ENCODE measurements around the gene FZD7. TPM values are rescaled to one million over a fixed set of nuclear protein-coding genes. Genes with fewer than 3 reads are reported as not detected.

FZD7 gene
- polyA plus RNA-seq, 1 donor (not counting 4 experiments of a cell fraction or from before 2014, with no cell fraction given): 1.3 TPM

GRCh38 chr2:202014318-202014717 is 19.3 kb upstream of the FZD7 start:
- no peaks in the 10 kb centered on the region for H4K20me1 ChIP-seq (ENCODE audit: control insufficient read depth, extremely low read depth, insufficient read depth, low read length)
- no peak overlapping the region for H3K4me2 ChIP-seq (ENCODE audit: control insufficient read depth, extremely low read depth, insufficient read depth, low read depth, low read length)
- no peak for TF ChIP-seq CTCF (optimal IDR thresholded peaks at IDR 0.05 in 1 of 3, IDR thresholded peaks at IDR 0.05 in 1 of 3, conservative IDR thresholded peaks at IDR 0.05 in 1 of 3; ENCODE audit: extremely low read depth in 1 of 3, insufficient read depth in 2 of 3, low read length in 3 of 3)
- TF ChIP-seq EZH2 (IDR thresholded peaks at IDR 0.05; ENCODE audit: low read length): no peak
- DNase-seq (ENCODE audit: low read depth, low spot score) (no peak), FAIRE-seq (no peak)
- no peaks in the 10 kb centered on the region for H3K4me1 ChIP-seq (ENCODE audit: control insufficient read depth, extremely low read depth, insufficient read depth, low read length)
- no peak overlapping the region for H2AFZ ChIP-seq (ENCODE audit: control insufficient read depth, low read length)
- H3K4me3 ChIP-seq (ENCODE audit: control insufficient read depth in 2 of 3, extremely low read depth in 1 of 3, insufficient read depth in 2 of 3, low read depth in 1 of 3, low read length in 3 of 3): no peak overlapping the region
- H3K27ac ChIP-seq (ENCODE audit: control insufficient read depth, insufficient read depth, low read length): no peak overlapping the region
- no peaks in the 10 kb centered on the region for H3K36me3 ChIP-seq (ENCODE audit: control insufficient read depth in 2 of 2, extremely low read depth in 1 of 2, insufficient read depth in 2 of 2, low read length in 2 of 2)
- H3K9me1 ChIP-seq (ENCODE audit: control insufficient read depth, extremely low read depth, insufficient read depth, low read length): no peaks in the 10 kb centered on the region
- H3K79me2 ChIP-seq (ENCODE audit: control insufficient read depth, insufficient read depth, low read length): no peaks in the 10 kb centered on the region
- H3K9me3 ChIP-seq (ENCODE audit: control insufficient read depth, low read depth, low read length): no peaks in the 10 kb centered on the region
- dilution Hi-C loops (cut with MboI; ENCODE audit: extremely low pct_ligation_motif_present, low sequenced_read_pairs): no loop called here
- H3K27me3 ChIP-seq (ENCODE audit: control insufficient read depth, extremely low read depth, insufficient read depth, low read length): no peaks in the 10 kb centered on the region
- no peak overlapping the region for H3K9ac ChIP-seq (ENCODE audit: control insufficient read depth, extremely low read depth, insufficient read depth, low read length)

DNA sequence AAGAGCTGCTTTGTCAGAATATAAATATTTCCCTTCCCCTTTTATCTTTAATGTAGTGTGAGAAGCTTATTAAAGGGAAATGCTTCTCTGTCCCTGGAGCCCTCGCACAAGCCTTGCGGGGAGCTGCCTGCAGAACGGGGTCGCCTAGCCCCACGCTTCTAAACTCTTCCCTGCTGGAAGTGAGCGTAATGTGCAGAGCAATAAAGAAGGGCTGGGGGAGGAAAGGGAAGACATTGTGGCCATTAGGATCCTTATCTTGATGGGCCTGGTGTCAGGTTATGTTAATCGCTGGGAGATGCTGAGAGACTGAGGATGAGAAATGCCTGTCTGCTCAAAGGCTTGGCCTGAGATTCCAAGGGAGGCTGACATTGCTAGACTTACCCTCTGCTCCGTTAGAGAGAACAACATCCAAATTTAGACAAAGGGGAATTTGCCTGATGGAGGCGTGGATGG is 18.9 kb upstream of the FZD7 start:
- no peak for FAIRE-seq
- H2AFZ ChIP-seq (ENCODE audit: control insufficient read depth, low read length): no peak overlapping the region
- H3K9me1 ChIP-seq (ENCODE audit: control insufficient read depth, extremely low read depth, insufficient read depth, low read length): no peaks in the 10 kb centered on the region

More for the DNA sequence above, 18.9 kb upstream of the FZD7 start:
- Histone ChIP-seq H3K27me3 (ENCODE audit: control insufficient read depth, extremely low read depth, insufficient read depth, low read length) (no peaks in the 10 kb centered on the region), H3K9me3 (ENCODE audit: control insufficient read depth, low read depth, low read length) (no peaks in the 10 kb centered on the region), H3K79me2 (ENCODE audit: control insufficient read depth, insufficient read depth, low read length) (no peaks in the 10 kb centered on the region), H3K36me3 (ENCODE audit: control insufficient read depth in 2 of 2, extremely low read depth in 1 of 2, insufficient read depth in 2 of 2, low read length in 2 of 2) (no peaks in the 10 kb centered on the region), H3K4me2 (ENCODE audit: control insufficient read depth, extremely low read depth, insufficient read depth, low read depth, low read length) (no peak overlapping the region), H3K27ac (ENCODE audit: control insufficient read depth, insufficient read depth, low read length) (no peak overlapping the region), H4K20me1 (ENCODE audit: control insufficient read depth, extremely low read depth, insufficient read depth, low read length) (no peaks in the 10 kb centered on the region), H3K9ac (ENCODE audit: control insufficient read depth, extremely low read depth, insufficient read depth, low read length) (no peak overlapping the region), H3K4me3 (ENCODE audit: control insufficient read depth in 2 of 3, extremely low read depth in 1 of 3, insufficient read depth in 2 of 3, low read depth in 1 of 3, low read length in 3 of 3) (no peak overlapping the region), H3K4me1 (ENCODE audit: control insufficient read depth, extremely low read depth, insufficient read depth, low read length) (no peaks in the 10 kb centered on the region)
- no peak for DNase-seq (ENCODE audit: low read depth, low spot score)
- no peak for TF ChIP-seq EZH2 (IDR thresholded peaks at IDR 0.05; ENCODE audit: low read length)
- no peak for TF ChIP-seq CTCF (optimal IDR thresholded peaks at IDR 0.05 in 1 of 3, IDR thresholded peaks at IDR 0.05 in 1 of 3, conservative IDR thresholded peaks at IDR 0.05 in 1 of 3; ENCODE audit: extremely low read depth in 1 of 3, insufficient read depth in 2 of 3, low read length in 3 of 3)
- dilution Hi-C loops (cut with MboI; ENCODE audit: extremely low pct_ligation_motif_present, low sequenced_read_pairs): no loop called here

Data from keratinocyte (primary cell).